ENCODE measurements around the gene BMP7.

- no peak for TF ChIP-seq CTCF (IDR thresholded peaks at IDR 0.05 in 8 of 11, conservative IDR thresholded peaks at IDR 0.05 in 3 of 11)
- TF ChIP-seq POLR2AphosphoS5 (IDR thresholded peaks at IDR 0.05), result peak in 1 of 3 donors; percentile 26
Measured at GRCh38 chr20:57195469-57196100, 70.9 kb downstream of the BMP7 start.

All from spleen (tissue), 7 donors.